HepG2 (cell line): ENCODE measurements around the gene RUVBL1. TPM values are rescaled to one million over a fixed set of nuclear protein-coding genes. Genes with fewer than 3 reads are reported as not detected.

Experiments
- ATAC-seq: fragments of 200-7000 bp; cut with Tn5 transposase; 3 replicates; pipeline ENCODE4 v1.9.1; 2020; ENCODE audit warnings: mild to moderate bottlenecking, moderate library complexity
- BruUV-seq: library from RNA; stranded (reverse); fragments of 400-500 nt; replicated peaks from 2 replicates; lab custom pipeline; 2021; lab: Mats Ljungman, UMichigan
- CTCF ChIA-PET: fragments of 300-600 bp; formaldehyde crosslinking; extraction: SDS; loops from one replicate; lab custom pipeline; 2021; ENCODE audit warnings: low total read pairs, inconsistent platforms, low intra/inter-chr PET ratio; lab: Yijun Ruan, JAX
- POLR2A ChIA-PET: fragments of 350-600 bp; sonication (Branson Sonifier 250); formaldehyde crosslinking; loops from one replicate; lab custom pipeline; 2020; ENCODE audit warnings: antibody characterized with exemption, inconsistent platforms; lab: Yijun Ruan, JAX
- DNase-seq: peaks from one replicate; pipeline ENCODE4 v3.0.0-alpha.2; 2015; ENCODE audit warnings: low spot score
- FAIRE-seq: peaks from 3 replicates; lab custom pipeline; 2011; peaks lifted over from hg19 to GRCh38; lab: Jason Lieb, UNC
- H2AFZ ChIP-seq: one replicate; pipeline ENCODE4 v1.6.1; 2011; ENCODE audit warnings: low read length, inconsistent platforms
- H3K27ac ChIP-seq: fragments of 300-600 bp; 3 replicates; pipeline ENCODE4 v1.8.0; 2011; ENCODE audit warnings: mixed run types, mild to moderate bottlenecking, mixed read lengths, low read length, inconsistent platforms; ENCODE audit not compliant: insufficient read depth; ENCODE audit errors: extremely low read length
- H3K27me3 ChIP-seq, 2 experiments: fragments of 200-600 bp in 1 of 2; 2 replicates in 1 of 2; 3 replicates in 1 of 2; pipeline versions ENCODE4 v1.6.0 to v1.8.0; 2011; ENCODE audit warnings: low read length in 2 of 2, mild to moderate bottlenecking in 2 of 2, moderate library complexity in 2 of 2, inconsistent platforms in 1 of 2; ENCODE audit not compliant: insufficient read depth in 2 of 2, control insufficient read depth in 1 of 2
- H3K36me3 ChIP-seq, 2 experiments: fragments of 200-600 bp in 1 of 2; replicated peaks in 1 of 2; 2 replicates in 1 of 2; 3 replicates in 1 of 2; pipeline versions ENCODE4 v1.5.1 to v1.8.0; 2011; ENCODE audit warnings: low read length in 2 of 2, inconsistent platforms in 1 of 2; ENCODE audit not compliant: insufficient read depth in 2 of 2, control insufficient read depth in 1 of 2
- H3K4me1 ChIP-seq: 2 replicates; pipeline ENCODE4 v1.5.1; 2012; ENCODE audit warnings: low read length, inconsistent platforms; ENCODE audit not compliant: insufficient read depth
- H3K4me2 ChIP-seq: 2 replicates; pipeline ENCODE4 v1.6.0; 2011; ENCODE audit warnings: low read depth, low read length, inconsistent platforms
- H3K4me3 ChIP-seq, 3 experiments: fragments of 200-600 bp in 1 of 3; sonication (generic), shearing (Covaris generic) in 1 of 3; replicated peaks in 1 of 3; 2 replicates each; pipeline ENCODE4 v1.5.1; 2011 to 2016; ENCODE audit warnings: low read length in 3 of 3, inconsistent platforms in 2 of 3, low read depth in 2 of 3, mild to moderate bottlenecking in 2 of 3, control low read depth in 1 of 3, mixed read lengths in 1 of 3; ENCODE audit not compliant: insufficient read depth in 1 of 3
- H3K79me2 ChIP-seq: one replicate; pipeline ENCODE4 v1.6.1; 2011; ENCODE audit warnings: low read length, inconsistent platforms; ENCODE audit not compliant: insufficient read depth
- H3K9ac ChIP-seq: 2 replicates; pipeline ENCODE4 v1.6.0; 2011; ENCODE audit warnings: mild to moderate bottlenecking, low read depth, low read length, inconsistent platforms; ENCODE audit not compliant: insufficient read depth
- H3K9me3 ChIP-seq: 2 replicates; pipeline ENCODE4 v1.5.1; 2012; ENCODE audit warnings: mild to moderate bottlenecking, low read length
- H4K20me1 ChIP-seq: 2 replicates; pipeline ENCODE4 v1.6.0; 2011; ENCODE audit warnings: inconsistent platforms, mild to moderate bottlenecking, low read length, moderate library complexity; ENCODE audit not compliant: insufficient read depth
- CBX1 ChIP-seq: IDR thresholded peaks from one replicate; pipeline ENCODE4 v1.6.1; 2016; ENCODE audit warnings: antibody characterized with exemption, low read depth
- CREB1 ChIP-seq, 2 experiments: fragments of 450-650 bp in 1 of 2; IDR thresholded peaks; 2 replicates each; pipeline ENCODE4 v1.6.1; 2016 to 2017; ENCODE audit warnings: control low read depth in 1 of 2, mild to moderate bottlenecking in 1 of 2, missing compliant biosample characterization in 1 of 2, missing genetic modification characterization in 1 of 2
- ETV6 ChIP-seq: sonication (generic); formaldehyde crosslinking; conservative IDR thresholded peaks from 2 replicates; pipeline ENCODE4 v1.4.0; 2020; ENCODE audit warnings: missing genetic modification reagents
- GATAD2A ChIP-seq: IDR thresholded peaks from 2 replicates; pipeline ENCODE4 v1.6.1; 2016
- KLF6 ChIP-seq: IDR thresholded peaks from 2 replicates; pipeline ENCODE4 v1.8.0; 2016; ENCODE audit warnings: missing biosample characterization, missing genetic modification reagents
- MEF2D ChIP-seq: sonication (generic); formaldehyde crosslinking; IDR thresholded peaks from 2 replicates; pipeline ENCODE4 v1.5.1; 2020; ENCODE audit warnings: mild to moderate bottlenecking, missing genetic modification reagents
- MIER3 ChIP-seq: IDR thresholded peaks from 2 replicates; pipeline ENCODE4 v1.6.1; 2016; ENCODE audit warnings: missing compliant biosample characterization, borderline replicate concordance
- RAD51 ChIP-seq: fragments of 450-650 bp; IDR thresholded peaks from 2 replicates; pipeline ENCODE4 v1.6.1; 2016; ENCODE audit warnings: borderline replicate concordance
- SOX13 ChIP-seq, 3 experiments: fragments of 450-650 bp in 1 of 3; sonication (generic) in 1 of 3; formaldehyde crosslinking in 1 of 3; IDR thresholded peaks in 2 of 3; conservative IDR thresholded peaks in 1 of 3; 2 replicates each; pipeline versions ENCODE4 v1.5.0 to v1.6.1; 2016 to 2020; ENCODE audit warnings: antibody characterized with exemption in 1 of 3, mild to moderate bottlenecking in 1 of 3, missing compliant biosample characterization in 1 of 3, missing genetic modification reagents in 1 of 3, moderate library complexity in 1 of 3
- ZNF354B ChIP-seq: sonication (generic); formaldehyde crosslinking; IDR thresholded peaks from 2 replicates; pipeline ENCODE4 v1.8.0; 2022; ENCODE audit warnings: mild to moderate bottlenecking, missing genetic modification reagents
- ZNF446 ChIP-seq: sonication (generic); formaldehyde crosslinking; IDR thresholded peaks from 2 replicates; pipeline ENCODE4 v1.5.0; 2020; ENCODE audit warnings: mild to moderate bottlenecking, missing genetic modification reagents
- ZNF660 ChIP-seq: sonication (generic); formaldehyde crosslinking; IDR thresholded peaks from 2 replicates; pipeline ENCODE4 v1.5.1; 2020; ENCODE audit warnings: mild to moderate bottlenecking, low read depth, missing genetic modification reagents, borderline replicate concordance
- ZNF678 ChIP-seq: sonication (generic); formaldehyde crosslinking; IDR thresholded peaks from 2 replicates; pipeline ENCODE4 v1.4.0; 2020; ENCODE audit warnings: mild to moderate bottlenecking, missing genetic modification reagents
- ZNF883 ChIP-seq: sonication (generic); formaldehyde crosslinking; IDR thresholded peaks from 2 replicates; pipeline ENCODE4 v1.5.1; 2020; ENCODE audit warnings: mild to moderate bottlenecking, missing genetic modification reagents; ENCODE audit errors: not compliant biosample characterization
- ZSCAN12 ChIP-seq: sonication (generic); formaldehyde crosslinking; IDR thresholded peaks from 2 replicates; pipeline ENCODE4 v1.9.0; 2021; ENCODE audit warnings: mild to moderate bottlenecking, missing genetic modification reagents
- WGBS: methylation state at CpG from one replicate; pipeline ENCODE4 v1.1.6; 2017; ENCODE audit warnings: low lambda C conversion rate; 5-methylcytosine and 5-hydroxymethylcytosine counted together
- in situ Hi-C: cut with HindIII; loops from 2 replicates; pipeline ENCODE4 v1.10.0; 2017; ENCODE audit warnings: low pct_unique_long_range_greater_than_20kb; ENCODE audit not compliant: extremely low pct_ligation_motif_present
- intact Hi-C: fragments of 100-400 bp; cut with micrococcal nuclease; formaldehyde crosslinking; loops from one replicate; pipeline ENCODE4 v1.10.0; 2022; ENCODE audit not compliant: unreplicated experiment
- polyA plus RNA-seq, 8 experiments: library from polyadenylated mRNA; depleted of rRNA in 3 of 8; stranded (reverse) in 7 of 8; unstranded in 1 of 8; fragments of >200 nt; fragmentation: Illumina TruSeq in 4 of 8; extraction: Trizol in 4 of 8; gene quantifications; 2 replicates each; pipeline versions ENCODE4 v1.2.1 to v1.2.3, GENCODE V29; 2011 to 2016; ENCODE audit warnings: low read depth in 4 of 8, missing spikeins in 1 of 8, mixed read lengths in 1 of 8; ENCODE audit not compliant: insufficient read depth in 1 of 8
- total RNA-seq, 5 experiments: library from RNA; depleted of rRNA; stranded (reverse); fragments of >200 nt; fragmentation: Illumina TruSeq; extraction: Trizol; gene quantifications; 2 replicates each; pipeline ENCODE4 v1.2.3, GENCODE V29; 2016; ENCODE audit warnings: low read depth in 1 of 5
- TF ChIP-seq, protein P1 (sequence below): sonication (generic); formaldehyde crosslinking; IDR thresholded peaks from 2 replicates; pipeline ENCODE4 v1.4.0; 2020; ENCODE audit warnings: missing genetic modification reagents, low read depth, mild to moderate bottlenecking, borderline replicate concordance
- TF ChIP-seq, protein P2 (sequence below): sonication (generic); formaldehyde crosslinking; IDR thresholded peaks from 2 replicates; pipeline ENCODE4 v1.4.0; 2020; ENCODE audit warnings: mild to moderate bottlenecking, missing genetic modification reagents

RUVBL1 gene
- total and polyA plus RNA-seq, 2 of the 13 experiments (the other 11 are each of a cell fraction or from before 2014, with no cell fraction given): 32.7 to 86.3 TPM

DNA sequence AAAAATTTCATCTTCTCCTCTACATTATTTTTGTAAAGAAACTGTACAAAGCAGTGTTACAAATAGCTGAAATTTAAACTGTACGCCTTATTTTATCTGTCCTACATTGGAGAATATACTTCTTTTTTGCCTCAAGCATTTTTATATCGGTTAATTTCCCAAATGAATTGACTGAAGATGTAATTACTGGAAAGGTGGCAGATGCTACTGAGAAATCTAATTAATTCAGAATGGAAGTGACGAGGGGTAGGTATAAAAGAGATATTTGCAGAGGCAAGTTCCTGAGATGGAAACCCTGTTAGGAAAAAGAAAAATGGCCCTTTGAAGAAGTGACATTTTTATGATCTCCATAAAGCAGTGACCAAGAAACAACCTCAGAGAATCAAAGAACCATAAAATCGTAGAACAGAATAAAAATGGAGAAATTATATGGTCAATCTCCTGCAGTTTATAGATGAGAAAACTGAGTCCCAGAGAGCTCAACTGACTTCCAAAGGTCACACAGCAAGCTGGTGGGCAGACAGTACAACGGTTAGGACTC is 20.4 kb downstream of the RUVBL1 start:
- ChIA-PET POLR2A (no interaction called here), CTCF (no interaction called here)
- in situ Hi-C loops: no loop called here
- Histone ChIP-seq H3K27ac (no peak overlapping the region), H3K9me3 (no peaks in the 10 kb centered on the region), H4K20me1 (no peaks in the 10 kb centered on the region), H3K4me1 (peaks cover 21% of the 10 kb centered on the region), H2AFZ (no peak overlapping the region), H3K79me2 (no peaks in the 10 kb centered on the region), H3K4me3 (no peak overlapping the region), H3K9ac (no peak overlapping the region), H3K27me3 (no peaks in the 10 kb centered on the region), H3K36me3 (peaks cover 21 to 76% of the 10 kb centered on the region in 2 experiments), H3K4me2 (no peak overlapping the region)
- no peak for DNase-seq
- no peak for TF ChIP-seq ETV6 (CRISPR knock-in tag)
- TF ChIP-seq KLF6: no peak
- TF ChIP-seq ZNF446: no peak
- no peak for TF ChIP-seq RAD51
- TF ChIP-seq, protein P1, sequence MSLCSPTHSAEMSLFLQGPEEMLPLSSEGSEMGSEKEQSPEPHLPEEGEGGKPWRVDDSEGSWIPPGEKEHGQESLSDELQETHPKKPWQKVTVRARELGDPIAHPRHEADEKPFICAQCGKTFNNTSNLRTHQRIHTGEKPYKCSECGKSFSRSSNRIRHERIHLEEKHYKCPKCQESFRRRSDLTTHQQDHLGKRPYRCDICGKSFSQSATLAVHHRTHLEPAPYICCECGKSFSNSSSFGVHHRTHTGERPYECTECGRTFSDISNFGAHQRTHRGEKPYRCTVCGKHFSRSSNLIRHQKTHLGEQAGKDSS: no peak
- no peak for TF ChIP-seq CBX1
- TF ChIP-seq ZSCAN12: no peak
- WGBS: 90% methylated on average over 5 of the region's 5 CpGs
- intact Hi-C loops: no loop called here
- no peak for FAIRE-seq
- BruUV-seq: no TSS peak
- ATAC-seq: no peak

DNA sequence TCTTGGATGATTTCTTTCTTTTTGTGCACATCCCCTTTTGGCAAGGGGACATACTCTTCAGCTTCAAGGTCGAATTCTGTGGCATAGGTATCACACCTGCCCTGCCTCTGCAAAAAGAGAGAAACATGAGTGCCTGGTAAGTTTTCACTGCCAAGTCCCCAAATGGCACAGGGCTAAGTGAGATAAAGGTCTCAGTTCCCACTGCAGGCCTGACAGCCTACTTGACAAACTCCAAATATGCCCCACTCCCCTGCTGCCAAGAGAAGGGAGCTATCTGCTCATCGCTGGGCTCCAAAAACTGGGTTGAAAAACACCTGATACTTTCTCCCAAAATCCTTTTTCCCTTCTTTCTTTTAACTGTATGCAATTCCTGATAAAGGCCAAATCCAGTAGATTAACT is 23.0 kb downstream of the RUVBL1 start:
- intact Hi-C loops: no loop called here
- no TSS peak for BruUV-seq
- Histone ChIP-seq H3K27ac (no peak overlapping the region), H3K79me2 (no peaks in the 10 kb centered on the region), H3K27me3 (no peaks in the 10 kb centered on the region), H4K20me1 (no peaks in the 10 kb centered on the region), H3K4me1 (peaks cover 38% of the 10 kb centered on the region), H3K9me3 (no peaks in the 10 kb centered on the region), H3K9ac (no peak overlapping the region), H3K4me2 (no peak overlapping the region), H3K36me3 (peaks cover 34 to 81% of the 10 kb centered on the region in 2 experiments), H3K4me3 (no peak overlapping the region), H2AFZ (no peak overlapping the region)
- FAIRE-seq: no peak
- CTCF ChIA-PET: no interaction called here
- no peak for DNase-seq
- in situ Hi-C loops: no loop called here
- POLR2A ChIA-PET: interaction anchor here (3.9 kb wide), 1 partner anchor 23 kb away, joined by 27 read pairs; the partner anchor contains the start of gene RUVBL1
- ATAC-seq: no peak
- 79% methylated on average over 2 of the region's 2 CpGs for WGBS
- TF ChIP-seq, protein P2, sequence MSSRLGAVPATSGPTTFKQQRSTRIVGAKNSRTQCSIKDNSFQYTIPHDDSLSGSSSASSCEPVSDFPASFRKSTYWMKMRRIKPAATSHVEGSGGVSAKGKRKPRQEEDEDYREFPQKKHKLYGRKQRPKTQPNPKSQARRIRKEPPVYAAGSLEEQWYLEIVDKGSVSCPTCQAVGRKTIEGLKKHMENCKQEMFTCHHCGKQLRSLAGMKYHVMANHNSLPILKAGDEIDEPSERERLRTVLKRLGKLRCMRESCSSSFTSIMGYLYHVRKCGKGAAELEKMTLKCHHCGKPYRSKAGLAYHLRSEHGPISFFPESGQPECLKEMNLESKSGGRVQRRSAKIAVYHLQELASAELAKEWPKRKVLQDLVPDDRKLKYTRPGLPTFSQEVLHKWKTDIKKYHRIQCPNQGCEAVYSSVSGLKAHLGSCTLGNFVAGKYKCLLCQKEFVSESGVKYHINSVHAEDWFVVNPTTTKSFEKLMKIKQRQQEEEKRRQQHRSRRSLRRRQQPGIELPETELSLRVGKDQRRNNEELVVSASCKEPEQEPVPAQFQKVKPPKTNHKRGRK (CRISPR knock-in tag): no peak
- TF ChIP-seq GATAD2A (CRISPR knock-in tag) (no peak), ZNF354B (CRISPR knock-in tag) (no peak), CREB1 (IDR thresholded peaks at IDR 0.05) (no peak), CREB1 (CRISPR knock-in tag; IDR thresholded peaks at IDR 0.05) (no peak), MIER3 (CRISPR knock-in tag) (no peak), ZNF660 (no peak), ZNF678 (CRISPR knock-in tag) (no peak), ZNF883 (no peak), MEF2D (CRISPR knock-in tag) (no peak), SOX13 (IDR thresholded peaks at IDR 0.05) (no peak), SOX13 (CRISPR knock-in tag; conservative IDR thresholded peaks at IDR 0.05 in 1 of 2, IDR thresholded peaks at IDR 0.05 in 1 of 2) (no peak)
